Right kidney (tissue), 1 donor: ENCODE measurements around the gene MAD1L1.
"Not testable (repeated sequence)": the region's sequence is repeated elsewhere in the genome, so short reads cannot be mapped to it uniquely, and the experiment has no call there.

Source experiments
- DNase-seq: peaks from one replicate; pipeline ENCODE4 v3.0.0-alpha.2; 2016

The MAD1L1 gene

DNA sequence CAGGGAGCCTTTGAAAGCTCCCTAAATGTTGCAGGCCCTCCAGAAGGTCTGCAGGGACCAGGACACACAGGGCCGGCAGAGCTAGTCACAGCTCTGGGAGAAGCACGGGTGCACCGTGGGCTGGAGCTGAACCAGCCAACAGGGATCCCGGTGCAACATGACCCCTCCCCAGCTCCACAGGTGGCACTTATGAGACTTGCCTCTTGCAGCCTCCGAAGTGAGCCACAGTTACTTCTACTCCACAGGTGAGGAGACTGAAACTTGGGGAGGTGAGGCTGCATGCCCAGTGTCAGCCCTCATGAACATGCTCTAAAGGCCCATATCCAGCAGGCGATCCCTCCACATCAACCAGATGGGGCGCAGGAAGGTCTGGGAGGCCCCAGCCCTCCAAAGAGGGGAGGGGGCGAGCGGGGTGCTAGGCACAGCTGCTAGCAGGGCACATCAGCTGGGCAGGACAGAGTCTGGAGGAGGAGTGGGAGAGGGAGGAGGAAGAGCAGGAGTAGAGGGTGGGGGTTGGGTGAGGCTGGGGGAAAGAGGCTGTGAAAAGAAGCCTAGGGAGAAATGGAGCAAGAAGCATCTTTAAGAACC lies 338.3 kb downstream of the MAD1L1 start:
- DNase-seq = no peak

DNA sequence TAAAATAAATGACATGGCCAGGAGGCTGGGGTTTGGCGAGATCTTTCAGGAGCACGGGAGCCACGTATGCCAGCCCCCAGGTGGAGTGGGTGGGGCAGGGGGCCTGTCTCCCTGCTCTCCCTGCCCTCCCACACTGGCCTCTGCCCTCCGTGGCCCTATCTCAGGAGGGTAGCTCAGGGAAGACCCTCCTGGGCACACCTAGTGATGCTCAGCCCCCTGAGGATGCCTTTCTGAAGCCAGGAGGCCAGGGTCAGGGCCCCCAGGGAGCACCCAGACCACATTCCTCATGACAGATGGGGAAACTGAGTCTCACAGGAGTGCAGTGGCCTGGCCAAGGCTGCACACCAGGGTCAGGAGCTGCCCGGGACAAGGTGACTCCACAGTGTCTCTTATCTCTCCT lies 339.3 kb downstream of the MAD1L1 start:
- DNase-seq = no peak

- DNase-seq = no peak
Measured at GRCh38 chr7:1893036-1893435, 339.7 kb downstream of the MAD1L1 start.

- DNase-seq = no peak
Measured at GRCh38 chr7:1892011-1892965, 340.5 kb downstream of the MAD1L1 start.

DNA sequence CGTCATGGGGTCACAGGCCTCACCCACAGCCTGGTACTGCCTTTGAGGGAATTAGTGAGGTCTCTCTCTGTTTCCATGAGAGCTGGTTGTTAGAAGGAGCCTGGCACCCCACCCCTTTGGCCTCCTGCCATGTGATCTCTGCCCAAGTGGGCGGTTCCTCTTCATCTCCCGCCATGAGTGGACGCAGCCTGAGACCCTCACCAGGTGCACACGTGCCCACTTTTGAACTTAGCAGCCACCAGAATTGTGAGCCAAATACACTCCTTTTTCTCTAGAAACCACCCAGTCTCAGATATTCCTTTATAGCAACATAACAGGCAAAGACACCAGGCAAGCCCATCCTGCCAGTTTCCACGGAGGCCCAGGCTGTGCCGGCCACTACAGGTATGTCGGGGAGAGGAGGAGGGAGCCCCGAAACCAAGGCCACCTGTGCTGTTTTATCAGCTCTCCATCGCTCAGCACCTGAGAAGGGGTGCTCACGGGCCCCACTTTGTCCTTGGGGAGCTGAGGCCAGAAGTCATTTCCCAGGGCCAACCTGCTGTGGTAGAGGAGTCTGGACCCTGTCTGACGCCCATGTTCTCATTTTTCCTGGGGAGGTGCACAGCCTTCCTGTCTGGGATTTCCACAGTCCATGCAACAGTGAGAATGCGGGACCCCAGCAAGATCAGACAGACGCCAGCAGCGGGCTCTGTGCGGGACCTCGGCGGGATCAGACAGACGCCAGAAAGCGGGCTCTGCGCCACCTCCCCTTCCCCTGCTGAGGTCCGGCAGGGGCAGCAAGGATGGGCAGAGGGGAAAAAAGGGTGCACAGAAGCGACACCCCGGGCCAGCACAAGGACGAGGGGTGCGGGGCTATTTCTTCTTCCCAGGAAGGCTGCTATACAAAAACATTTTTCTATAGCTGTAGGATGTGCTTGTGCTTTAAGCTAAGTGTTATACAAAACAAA lies 342.2 kb downstream of the MAD1L1 start:
- DNase-seq = no peak

GRCh38 chr7:1889556-1890181 lies 343.1 kb downstream of the MAD1L1 start:
- no peak for DNase-seq

DNA sequence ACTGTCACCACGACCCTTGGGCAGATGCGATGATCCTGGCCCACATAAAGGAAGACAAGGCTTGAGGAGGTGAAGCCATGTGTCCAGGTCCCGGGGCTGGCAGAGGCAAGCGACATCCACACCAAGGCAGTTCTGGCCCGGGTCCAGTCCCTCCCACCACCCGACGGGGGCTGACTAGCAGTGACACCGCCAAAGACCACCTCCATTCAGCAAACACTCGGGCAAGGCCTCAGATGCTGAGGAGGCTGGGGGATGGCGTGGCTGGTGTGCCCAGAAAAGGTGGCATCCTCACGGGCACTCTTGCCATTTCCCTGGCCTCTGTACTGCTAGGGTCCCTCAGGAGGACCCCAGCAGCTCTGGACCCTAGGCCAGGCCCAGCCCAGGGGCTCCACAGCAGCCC lies 343.7 kb downstream of the MAD1L1 start:
- DNase-seq = no peak

GRCh38 chr7:1888425-1888824 lies 344.3 kb downstream of the MAD1L1 start:
- no peak for DNase-seq

GRCh38 chr7:1887251-1887650 lies 345.5 kb downstream of the MAD1L1 start:
- no peak for DNase-seq

DNA sequence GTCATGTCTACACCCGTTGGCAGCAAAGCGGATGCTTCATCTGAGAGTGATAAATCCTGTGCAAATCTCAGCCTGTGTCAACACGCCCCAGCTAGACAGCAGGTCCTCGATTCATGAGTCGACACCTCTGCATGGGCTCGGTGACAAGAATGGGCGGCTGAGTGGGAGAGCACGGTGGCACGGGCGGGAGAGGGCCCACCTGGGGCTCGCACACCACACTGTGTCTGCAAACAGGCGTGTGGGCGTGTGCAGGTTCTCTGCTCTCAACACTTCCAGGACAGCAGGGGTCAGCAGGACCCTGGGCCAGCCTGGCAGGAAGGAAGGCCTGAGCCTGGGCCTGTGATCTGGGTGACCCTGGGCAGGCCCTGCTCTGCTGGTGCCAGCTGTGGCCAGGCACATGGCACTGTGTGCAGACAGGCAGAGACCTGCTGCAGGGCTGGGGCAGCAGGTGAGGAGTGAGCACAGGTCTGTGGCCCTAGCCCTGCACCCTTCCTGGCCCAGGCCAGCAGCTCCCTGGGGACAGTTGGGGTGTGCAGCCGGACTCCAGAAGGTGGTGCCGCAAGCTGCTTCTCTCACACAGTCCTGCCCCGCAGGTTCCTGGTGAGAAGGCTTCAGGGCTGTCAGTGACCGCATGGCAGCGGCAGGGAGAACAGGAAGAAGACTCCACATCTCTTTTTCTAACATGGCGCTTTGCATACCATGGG lies 346.2 kb downstream of the MAD1L1 start:
- DNase-seq = no peak

DNA sequence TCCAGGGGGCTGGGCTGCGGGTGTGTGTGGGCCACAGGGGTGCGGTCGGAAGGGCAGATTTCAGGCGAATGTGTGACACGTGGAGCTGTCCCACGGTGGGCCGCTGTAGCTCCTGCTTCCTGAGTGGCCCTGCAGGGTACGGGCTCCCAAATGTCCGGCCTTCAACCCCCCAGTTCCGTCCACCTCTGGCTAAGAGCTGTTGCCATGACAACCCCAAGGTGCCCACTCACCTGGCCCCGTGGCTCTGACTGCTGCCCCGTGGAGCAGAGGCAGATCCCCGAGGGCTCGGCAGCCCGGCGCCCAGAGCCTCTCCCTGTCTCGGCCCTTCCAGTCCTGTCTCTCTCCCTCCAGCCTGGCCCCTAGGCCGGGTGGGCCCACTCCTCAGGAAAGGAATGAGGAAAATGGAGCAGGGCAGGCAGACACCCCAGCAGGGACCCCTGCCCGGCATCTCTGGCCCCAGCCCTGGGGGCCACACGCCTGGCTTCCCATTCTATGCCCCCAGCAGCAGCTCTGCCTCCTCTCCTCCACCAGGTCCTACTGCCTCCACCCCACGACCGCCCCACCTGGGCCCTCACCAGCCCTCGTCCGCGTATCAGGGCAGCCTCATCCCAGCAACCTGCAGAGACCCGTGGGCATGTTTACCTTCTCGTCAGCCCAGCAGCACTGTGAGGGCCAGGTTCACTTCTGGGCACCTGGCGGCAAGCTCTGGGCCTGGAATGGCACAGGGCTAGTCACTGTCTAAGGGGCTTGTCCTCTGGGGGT lies 347.1 kb downstream of the MAD1L1 start:
- no peak for DNase-seq

GRCh38 chr7:1884583-1885350 lies 348.0 kb downstream of the MAD1L1 start:
- no peak for DNase-seq

DNA sequence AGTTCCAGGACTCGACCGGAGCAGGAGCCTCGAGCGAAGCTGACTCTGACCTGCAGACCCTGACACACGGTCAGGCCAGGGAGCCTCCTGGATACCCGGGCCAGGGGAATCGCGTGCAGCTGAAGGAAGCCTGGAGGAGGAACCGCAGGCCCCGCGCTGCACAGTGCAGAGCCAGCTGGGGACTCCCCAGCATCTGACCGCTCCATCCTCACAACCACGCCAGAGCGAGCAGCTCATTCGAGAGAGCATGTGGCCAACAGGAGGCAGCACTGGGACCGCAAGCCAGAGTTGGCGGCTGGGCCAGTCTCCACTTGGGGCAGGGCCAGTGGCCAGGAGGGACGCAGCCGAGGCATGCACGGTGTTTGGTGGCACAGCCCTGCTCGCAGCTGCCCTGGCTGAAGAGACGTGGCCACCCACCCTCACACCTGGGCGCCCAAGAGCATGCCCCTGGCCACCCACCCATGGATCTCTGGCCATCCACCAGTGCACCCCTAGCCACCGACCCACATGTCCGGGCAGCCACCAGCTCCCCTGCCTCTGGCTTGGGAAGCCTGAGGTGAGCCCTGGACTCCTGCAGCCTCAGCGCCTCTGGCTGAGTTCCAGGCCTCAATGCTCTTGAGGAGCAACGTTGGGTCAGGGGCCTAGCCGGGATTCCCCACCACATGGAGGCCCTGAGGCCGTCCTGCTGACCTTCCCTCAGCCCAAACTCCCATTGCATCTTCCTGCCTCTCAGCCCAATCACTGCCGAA lies 348.7 kb downstream of the MAD1L1 start:
- no peak for DNase-seq

GRCh38 chr7:1883031-1883761 lies 349.5 kb downstream of the MAD1L1 start:
- no peak for DNase-seq

DNA sequence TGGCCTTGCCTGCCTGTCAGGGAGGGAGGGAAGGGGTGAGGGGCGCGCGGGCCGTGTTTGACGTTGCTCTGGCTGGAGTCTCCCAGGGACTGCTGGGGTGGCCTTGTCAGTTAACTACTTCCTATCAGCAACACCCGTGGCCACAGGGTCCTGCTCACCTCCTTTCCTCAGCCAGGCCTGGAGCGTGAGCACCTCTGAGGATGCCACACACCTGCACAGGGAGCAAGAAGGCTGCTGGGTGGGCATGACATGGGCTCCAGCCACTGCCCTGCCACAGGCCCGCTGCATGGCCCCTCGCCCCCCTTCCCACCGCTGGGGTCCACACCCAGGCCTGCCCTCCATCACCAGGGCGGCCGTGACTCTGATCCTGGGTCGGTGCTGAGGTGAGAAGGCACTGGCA lies 350.3 kb downstream of the MAD1L1 start:
- no peak for DNase-seq

- DNase-seq = no peak
Measured at GRCh38 chr7:1881946-1882345, 350.8 kb downstream of the MAD1L1 start.

- DNase-seq = not testable (repeated sequence)
Measured at GRCh38 chr7:1876641-1877040, 356.1 kb downstream of the MAD1L1 start.

GRCh38 chr7:1875392-1876199 lies 357.1 kb downstream of the MAD1L1 start:
- not testable (repeated sequence) for DNase-seq
